CD4-positive, alpha-beta T cell treated with Interleukin-17A for 4 hours (primary cell): Measurements from ENCODE around the gene SLC26A6.

ENCODE experiments used
- DNase-seq: peaks from one replicate; pipeline ENCODE4 v3.0.0-alpha.2; 2020; ENCODE audit warnings: mixed read lengths

The SLC26A6 gene

DNA sequence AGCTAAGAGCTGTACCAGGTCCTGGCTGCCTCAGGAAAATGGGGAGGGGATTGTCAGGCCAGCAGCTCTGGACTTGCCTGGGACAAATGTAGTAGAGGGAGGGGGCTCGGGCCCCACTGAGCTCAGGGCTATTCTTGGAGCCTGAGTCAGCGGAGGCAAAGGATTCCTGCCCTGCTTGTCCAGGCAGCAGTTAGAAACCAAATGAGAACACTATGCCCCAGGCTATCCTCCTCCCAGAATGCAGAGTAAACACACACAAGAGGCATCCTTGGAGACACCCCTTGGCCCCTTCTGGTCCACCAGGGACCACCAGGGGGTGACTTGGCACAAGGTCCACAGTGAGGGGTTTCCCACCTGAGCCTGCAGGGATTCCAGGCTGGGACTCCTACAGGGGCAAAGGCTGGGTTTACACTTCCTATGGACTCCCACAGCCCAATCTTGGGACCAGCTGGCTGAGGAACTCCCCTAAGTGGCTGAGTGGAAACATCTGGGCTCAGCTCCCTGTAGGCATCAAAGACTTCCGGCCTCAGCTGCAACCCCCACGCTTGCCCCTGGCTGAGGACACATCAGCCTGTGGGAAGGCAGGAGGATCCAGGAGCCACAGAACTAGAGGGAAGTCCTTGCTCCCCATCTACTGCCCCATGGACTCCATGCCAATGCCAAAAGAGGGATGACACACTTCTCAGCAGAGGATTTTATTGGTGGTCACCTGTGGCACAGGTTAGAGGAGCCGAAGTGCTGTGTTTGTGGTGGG, 36.8 kb downstream of the SLC26A6 start:
- no peak for DNase-seq

DNA sequence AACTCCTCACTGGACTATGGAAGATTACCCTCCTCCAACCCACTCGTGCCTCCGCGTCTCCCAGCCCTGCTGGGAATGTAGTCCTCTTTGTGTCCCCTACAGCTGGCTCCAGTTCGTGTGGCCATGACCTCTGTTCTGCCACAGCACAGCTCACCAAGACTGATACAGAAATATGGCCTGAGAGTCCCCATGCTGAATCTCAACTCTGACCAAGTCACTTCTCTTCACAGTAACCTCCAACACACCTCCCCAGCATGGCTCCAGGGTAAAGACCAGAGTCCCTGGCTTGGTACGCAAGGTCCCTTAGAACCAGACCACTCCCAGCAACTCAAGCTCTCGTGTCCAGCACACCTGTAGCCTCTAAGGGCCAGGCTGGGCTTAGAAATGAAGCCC, 37.9 kb downstream of the SLC26A6 start:
- no peak for DNase-seq

- DNase-seq: no peak
These were observed 38.4 kb downstream of the SLC26A6 start for GRCh38 chr3:48596676-48597407.

DNA sequence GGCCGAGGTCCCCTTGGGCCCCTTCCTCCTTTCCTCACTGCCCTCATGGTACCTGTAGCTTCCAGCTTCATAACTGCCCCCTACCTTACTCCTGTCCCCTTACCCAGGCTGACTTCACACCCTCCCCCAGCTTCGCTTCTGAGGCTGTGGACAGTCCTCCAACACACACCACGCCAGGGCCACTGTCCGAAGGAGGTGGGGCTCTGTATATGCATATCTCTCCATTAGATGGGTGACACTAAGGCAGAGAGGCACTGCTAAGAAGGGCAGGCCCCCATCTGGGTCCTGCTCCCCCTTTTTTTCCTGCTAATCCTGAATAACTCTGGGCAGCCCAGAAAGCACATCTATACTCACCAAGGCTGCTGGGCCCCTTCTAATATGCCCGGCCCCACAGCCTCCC, 39.1 kb downstream of the SLC26A6 start:
- no peak for DNase-seq

GRCh38 chr3:48595526-48596121, 39.6 kb downstream of the SLC26A6 start:
- DNase-seq: no peak

DNA sequence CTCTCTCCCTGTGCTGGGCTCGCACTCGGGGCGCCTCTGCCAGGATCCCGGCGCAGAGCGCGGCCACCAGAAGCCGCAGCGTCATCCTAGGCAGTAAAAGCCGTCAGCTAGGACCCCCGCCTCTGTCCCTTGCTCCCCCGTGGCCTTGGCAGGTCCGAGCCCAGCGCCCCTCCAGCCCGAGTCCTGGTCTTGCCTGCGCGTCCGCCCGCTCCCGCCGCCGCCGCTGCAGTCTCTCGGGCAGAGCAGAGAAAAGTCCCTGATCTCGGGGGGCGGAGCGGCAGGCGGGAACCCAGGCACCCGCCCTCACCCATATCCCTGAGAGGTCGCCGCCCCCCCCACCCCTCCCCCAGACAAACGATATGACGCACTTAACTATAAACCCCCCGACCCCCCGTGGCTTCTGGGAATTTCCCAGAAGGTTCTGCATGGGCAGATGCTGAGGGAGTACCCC, 40.2 kb downstream of the SLC26A6 start, which contains the start of gene COL7A1:
TSS of gene COL7A1 (minus strand) at position 255 of the 451 bp plus-strand sequence. CDS start at position 85, 170 bp downstream.
- DNase-seq: no peak

GRCh38 chr3:48594417-48595049, 40.7 kb downstream of the SLC26A6 start:
- DNase-seq: no peak

DNA sequence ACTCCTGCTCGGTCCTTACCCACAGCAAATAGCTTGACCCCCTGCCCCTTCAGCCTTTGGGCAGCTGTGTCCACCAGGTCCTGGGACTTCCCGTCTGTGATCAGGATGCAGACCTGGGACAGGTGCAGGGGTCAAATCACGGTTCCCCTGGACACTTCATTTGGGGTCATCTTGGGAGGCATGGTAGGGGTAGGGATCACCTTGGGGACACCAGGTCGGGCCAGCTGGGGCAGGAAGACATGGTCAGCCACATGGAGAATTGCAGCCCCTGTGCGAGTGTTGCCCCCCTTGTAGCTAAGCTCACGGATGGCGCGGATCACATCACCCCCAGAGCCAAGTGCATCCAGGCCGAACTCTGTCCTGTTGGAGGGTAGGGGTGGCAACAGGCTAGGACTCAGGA, 41.9 kb downstream of the SLC26A6 start:
- no peak for DNase-seq

GRCh38 chr3:48592519-48593087, 42.7 kb downstream of the SLC26A6 start:
- DNase-seq: no peak

GRCh38 chr3:48591886-48592518, 43.3 kb downstream of the SLC26A6 start:
- no peak for DNase-seq

DNA sequence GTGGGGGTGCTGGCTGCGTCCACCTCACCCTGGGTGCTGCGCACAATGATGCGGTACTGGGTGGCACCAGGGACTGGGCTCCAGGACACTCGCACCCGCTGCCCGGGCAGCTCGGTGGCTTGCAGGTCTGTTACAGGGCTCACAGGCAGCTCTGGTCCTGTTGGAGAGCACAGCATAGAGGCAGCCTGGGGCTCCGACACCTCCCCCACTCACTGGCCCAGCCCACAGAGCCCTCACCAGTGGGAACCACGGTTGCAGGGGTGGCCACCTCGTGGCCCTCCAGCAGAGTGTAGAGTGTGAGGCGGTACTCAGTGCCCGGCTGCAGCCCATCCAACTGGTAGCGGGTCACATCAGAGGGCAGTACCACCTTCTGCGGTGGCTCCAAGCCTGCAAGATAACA, 43.8 kb downstream of the SLC26A6 start:
- no peak for DNase-seq

GRCh38 chr3:48588230-48588629, 47.0 kb downstream of the SLC26A6 start:
- no peak for DNase-seq

- DNase-seq: no peak
These were observed 47.6 kb downstream of the SLC26A6 start for GRCh38 chr3:48587686-48588085.

DNA sequence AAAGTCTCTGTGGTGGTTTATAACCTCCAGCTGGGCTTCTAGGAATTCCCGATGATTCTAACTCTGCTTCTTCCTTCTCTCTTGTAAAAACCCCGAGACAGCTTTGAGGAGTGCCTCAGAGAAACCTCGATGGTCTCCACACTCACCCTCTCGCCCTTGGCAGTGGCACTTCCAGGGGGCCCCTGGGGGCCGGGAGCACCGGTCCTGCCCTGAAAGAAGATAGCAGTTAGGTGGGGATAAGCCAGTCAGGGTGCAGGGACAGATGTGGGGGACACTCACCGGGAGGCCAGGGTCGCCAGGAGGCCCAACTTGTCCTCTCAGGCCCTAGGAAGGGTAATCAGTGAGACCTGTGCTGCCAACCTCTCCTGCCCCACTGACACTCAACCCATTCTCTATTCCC, 49.9 kb downstream of the SLC26A6 start:
- DNase-seq: no peak

DNA sequence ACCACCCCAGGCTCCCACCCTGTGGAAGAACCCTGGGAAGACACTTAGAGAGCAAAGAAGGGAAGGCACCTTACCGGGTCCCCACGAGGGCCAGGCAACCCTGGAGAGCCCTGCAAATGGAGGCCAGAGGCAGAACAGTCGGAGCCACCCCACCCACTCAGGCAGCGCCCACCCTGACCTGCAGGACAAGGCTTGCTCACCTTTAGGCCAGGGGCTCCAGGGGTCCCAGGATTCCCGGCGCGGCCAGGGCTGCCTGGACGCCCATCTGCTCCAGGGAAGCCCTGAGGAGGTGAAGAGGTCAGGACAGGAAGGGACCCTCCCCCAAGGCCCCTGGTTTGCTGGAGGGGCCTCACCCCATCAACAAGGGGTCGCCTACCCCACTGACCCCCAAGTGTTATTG, 50.4 kb downstream of the SLC26A6 start:
- DNase-seq: no peak

- DNase-seq: no peak
These were observed 53.4 kb downstream of the SLC26A6 start for GRCh38 chr3:48581621-48582481.

- DNase-seq: no peak
These were observed 58.6 kb downstream of the SLC26A6 start for GRCh38 chr3:48576647-48577046.
